GM19372 (cell line): Measurements from ENCODE around the gene SLC39A3.

Source experiments
- ATAC-seq: cut with Tn5 transposase; IDR thresholded peaks from one replicate; pipeline ENCODE4 v1.9.1; 2021; ENCODE audit warnings: mild to moderate bottlenecking, low read depth, moderate library complexity; ENCODE audit not compliant: unreplicated experiment

SLC39A3 gene

GRCh38 chr19:2711172-2711874 is 28.5 kb downstream of the SLC39A3 start:
- ATAC-seq: no peak

DNA sequence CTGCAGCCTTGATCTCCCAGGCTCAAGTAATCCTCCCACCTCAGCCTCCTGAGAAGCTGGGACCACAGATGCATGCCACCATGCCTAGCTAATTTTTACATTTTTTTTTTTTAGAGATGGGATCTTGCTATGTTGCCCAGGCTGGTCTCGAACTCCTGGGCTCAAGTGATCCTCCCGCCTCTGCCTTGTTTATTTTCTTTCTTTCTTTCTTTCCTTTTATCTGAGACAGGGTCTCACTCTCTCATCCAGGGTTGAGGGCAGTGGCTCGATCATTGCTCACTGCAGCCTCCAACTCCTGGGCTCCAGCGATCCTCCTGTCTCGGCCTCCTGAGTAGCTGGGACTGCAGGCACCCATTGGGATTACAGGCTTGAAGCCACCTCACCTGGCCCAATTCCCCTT is 33.6 kb downstream of the SLC39A3 start:
- ATAC-seq: no peak

GRCh38 chr19:2703691-2704216 is 36.1 kb downstream of the SLC39A3 start:
- no peak for ATAC-seq

DNA sequence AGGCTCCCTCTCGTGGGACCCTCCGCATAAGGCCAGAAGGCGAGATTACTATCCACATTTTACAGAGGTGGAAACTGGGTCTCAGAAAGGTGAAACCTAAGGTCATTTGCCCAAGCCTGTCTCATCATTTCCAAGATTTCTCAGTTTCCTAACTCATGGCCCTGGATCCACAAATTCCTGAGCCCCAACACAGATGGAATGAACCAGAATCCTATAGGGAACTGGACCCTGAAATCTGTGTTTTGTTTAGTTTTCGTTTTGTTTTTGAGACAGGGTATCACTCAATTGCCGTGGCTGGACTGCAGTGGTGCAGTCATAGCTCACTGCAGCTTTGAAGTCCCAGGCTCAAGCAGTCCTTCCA is 36.8 kb downstream of the SLC39A3 start:
- no peak for ATAC-seq

DNA sequence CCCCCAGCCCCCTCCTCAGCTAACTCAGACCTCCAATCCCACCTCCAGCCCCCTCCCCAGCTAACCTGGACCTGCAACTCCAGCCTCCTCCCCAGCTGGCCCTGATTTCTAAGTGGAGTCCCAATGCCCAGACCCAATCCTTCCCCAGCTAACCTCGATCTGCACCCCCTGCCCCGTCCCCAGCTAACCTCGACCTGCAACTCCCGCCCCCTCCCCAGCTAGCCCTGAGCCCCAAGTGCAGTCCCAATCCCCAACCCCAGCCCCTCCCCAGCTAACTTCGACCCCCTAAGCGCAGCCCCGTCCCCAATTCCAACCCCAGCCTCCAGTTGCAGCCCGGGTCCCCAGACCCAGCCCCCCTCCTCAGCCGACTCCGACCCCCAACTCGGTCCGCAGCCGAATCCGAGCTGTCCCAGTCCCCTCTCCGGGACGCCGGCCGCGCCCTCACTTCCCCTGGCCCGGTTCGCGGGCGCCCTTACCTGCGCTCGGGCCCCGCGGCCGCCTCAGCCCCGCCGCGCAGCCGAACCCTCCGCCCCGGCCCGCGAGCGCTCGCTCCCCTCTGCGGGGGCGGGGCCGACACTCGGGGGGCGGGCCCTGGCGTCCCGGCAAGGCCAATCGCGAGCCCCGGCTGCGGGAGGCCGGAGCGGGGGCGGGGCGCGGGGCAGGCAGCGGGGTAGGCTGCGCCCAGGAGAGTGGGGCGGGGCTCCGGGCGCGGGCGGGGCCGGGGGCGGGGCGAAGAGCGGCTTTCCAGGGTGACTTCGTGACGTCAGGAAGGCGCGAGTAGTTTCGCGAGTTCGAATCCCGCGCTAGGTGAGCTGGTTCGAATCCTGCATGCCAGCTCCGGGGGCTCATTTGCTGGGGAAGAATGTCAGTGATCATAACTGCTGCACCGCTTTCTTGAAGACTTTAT is 37.4 kb downstream of the SLC39A3 start, which contains the start of gene GNG7:
Gene GNG7 (minus strand): TSS at position 525 of the 907 bp plus-strand sequence. CDS start 182,006 bp downstream, outside the sequence.
- peak; percentile 83 for ATAC-seq

- ATAC-seq: no peak
These were observed 38.3 kb downstream of the SLC39A3 start for GRCh38 chr19:2701361-2702169.

GRCh38 chr19:2700660-2701360 is 39.0 kb downstream of the SLC39A3 start:
- no peak for ATAC-seq

- ATAC-seq: no peak
These were observed 40.2 kb downstream of the SLC39A3 start for GRCh38 chr19:2699413-2700140.

- no peak for ATAC-seq
These were observed 45.6 kb downstream of the SLC39A3 start for GRCh38 chr19:2694196-2694595.

DNA sequence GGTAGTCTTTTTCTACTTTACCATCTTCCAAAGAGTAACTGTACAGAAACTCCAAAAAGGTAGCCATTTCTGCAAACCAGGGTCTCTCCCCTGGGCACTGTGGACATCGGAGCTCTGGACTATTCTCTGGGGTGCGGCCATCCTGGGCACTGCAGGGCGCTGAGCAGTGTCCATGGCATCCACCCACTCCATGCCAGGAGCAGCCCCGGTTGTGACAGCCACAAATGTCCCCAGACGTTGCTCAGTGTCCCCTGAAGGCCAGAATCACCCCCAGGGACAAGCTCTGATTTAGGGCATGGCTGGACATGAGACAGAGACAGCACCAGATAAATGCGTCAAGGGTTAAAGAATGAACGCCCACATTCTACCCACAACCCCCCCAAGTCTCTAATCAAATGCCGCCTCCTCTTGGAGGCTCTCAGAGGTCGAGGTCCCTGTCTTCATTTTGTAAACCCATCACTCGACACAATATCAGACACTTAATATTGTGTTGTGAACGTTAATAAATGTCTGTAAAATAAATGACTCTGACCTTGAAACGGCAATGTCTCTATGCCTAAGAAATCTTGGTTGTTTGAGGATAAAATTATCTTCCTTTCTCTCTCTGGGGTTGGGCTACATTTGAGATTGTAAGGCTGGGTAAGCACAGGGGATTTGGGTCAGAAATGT is 46.2 kb downstream of the SLC39A3 start:
- ATAC-seq: no peak

GRCh38 chr19:2691951-2692350 is 47.9 kb downstream of the SLC39A3 start:
- no peak for ATAC-seq

DNA sequence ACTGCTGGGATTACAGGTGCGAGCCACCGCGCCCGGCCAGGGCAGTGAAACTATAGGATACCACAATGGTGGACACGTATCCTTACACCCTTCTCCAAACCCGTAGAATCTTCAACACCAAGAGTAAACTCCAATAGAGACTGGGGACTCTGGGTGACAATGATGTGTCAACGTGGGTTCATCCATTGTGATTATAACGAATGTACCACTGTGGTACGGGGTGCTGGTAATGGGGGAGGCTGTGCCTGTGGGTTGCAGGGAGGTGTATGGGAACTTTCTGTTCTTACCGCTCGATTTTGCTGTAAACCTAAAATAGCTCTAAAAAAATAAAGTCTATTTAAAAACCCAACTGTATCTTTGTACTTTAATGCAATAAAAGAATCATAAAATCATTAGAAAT is 49.0 kb downstream of the SLC39A3 start:
- ATAC-seq: no peak

DNA sequence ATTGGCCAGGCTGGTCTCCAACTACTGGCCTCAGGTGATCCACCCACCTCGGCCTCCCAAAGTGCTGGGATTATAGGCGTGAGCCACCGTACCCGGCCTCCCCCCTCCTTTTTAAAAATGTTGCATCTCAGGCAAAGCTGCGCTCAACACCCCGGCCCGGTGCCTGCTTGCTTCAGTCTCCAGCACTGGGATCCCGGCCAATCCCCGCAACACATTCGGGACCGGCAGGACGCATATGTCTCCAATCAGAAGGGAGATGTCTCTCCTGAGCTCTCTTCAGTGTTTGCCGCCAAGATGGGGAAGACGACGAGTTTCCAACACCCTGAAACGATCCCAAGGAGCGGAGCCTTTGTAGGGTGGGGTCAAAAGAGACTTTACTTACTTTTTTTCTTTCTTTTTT is 53.5 kb downstream of the SLC39A3 start:
- no peak for ATAC-seq

DNA sequence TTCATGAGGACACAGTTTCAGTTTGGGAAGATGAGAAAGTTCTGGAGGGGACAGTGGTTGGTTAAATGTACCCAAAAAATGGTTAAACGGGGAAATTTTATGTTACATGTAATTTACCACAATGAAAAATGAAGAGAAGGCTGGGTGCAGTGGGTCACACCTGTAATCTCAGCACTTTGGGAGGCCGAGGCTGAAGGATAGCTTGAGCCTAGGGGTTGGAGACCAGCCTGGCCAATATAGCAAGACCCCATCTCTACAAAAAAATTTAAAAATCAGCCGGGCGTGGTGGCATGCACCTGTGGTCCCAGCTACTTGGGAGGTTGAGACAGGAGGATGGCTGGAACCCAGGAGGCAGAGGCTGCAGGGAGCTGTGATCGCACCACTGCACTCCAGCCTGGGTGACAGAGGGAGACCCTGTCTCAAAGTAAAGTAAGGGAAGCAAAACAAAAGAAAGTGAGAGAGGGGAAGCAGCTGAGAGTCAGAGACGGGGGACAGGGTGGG is 54.6 kb downstream of the SLC39A3 start:
- no peak for ATAC-seq

DNA sequence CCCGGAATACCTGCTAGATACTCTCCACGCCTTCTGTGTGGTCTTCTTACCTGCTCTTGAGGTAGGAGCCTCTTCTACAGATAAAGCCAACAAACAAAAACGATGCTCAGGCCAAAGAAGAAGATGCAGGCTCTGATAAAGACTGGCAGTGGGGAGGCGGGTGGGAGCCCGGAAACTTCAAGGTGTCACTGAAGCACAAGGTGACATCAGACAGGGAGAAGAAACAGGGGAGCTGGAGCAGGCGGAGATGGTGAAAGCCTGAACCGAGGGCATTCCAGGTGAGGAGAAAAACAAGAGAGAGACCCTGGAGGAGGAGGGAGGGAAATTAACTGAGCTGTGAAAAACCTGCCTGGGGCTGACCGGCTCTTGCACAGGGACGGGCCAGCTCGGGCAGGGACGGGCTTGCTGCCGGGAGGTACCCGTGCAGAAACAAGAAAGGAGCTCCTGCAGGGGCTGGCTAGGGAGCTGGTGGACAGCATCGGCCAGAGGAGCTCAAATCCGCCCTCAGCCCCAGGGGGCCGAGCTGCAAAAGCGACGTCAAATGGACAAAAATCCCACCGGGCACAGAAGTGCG is 56.3 kb downstream of the SLC39A3 start:
- no peak for ATAC-seq
